GM18951 (cell line): ENCODE results near the gene CIAPIN1.

Experiments used
- POLR2A ChIP-seq: IDR thresholded peaks from 4 replicates; pipeline ENCODE4 v1.6.1; 2011; ENCODE audit warnings: mild to moderate bottlenecking; ENCODE audit not compliant: insufficient read length, insufficient read depth; ENCODE audit errors: extremely low read depth
- in situ Hi-C: fragments of 300-500 bp; cut with MboI; formaldehyde crosslinking; loops from one replicate; pipeline ENCODE4 v1.12.0; 2022; ENCODE audit warnings: low sequenced_read_pairs, mixed read lengths, inconsistent platforms; ENCODE audit not compliant: unreplicated experiment

The CIAPIN1 gene

DNA sequence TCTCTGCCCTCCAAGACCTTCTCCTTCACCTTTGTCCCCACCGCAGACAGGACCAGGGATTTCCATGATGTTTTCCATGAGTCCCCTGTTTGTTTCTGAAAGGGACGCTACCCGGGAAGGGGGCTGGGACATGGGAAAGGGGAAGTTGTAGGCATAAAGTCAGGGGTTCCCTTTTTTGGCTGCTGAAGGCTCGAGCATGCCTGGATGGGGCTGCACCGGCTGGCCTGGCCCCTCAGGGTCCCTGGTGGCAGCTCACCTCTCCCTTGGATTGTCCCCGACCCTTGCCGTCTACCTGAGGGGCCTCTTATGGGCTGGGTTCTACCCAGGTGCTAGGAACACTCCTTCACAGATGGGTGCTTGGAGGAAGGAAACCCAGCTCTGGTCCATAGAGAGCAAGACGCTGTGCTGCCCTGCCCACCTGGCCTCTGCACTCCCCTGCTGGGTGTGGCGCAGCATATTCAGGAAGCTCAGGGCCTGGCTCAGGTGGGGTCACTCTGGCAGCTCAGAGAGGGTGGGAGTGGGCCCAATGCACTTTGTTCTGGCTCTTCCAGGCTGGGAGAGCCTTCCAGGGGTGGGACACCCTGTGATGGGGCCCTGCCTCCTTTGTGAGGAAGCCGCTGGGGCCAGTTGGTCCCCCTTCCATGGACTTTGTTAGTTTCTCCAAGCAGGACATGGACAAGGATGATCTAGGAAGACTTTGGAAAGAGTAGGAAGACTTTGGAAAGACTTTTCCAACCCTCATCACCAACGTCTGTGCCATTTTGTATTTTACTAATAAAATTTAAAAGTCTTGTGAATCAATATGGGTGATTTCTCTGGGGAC is 62.7 kb downstream of the CIAPIN1 start:
- in situ Hi-C loops, result no loop called here
- no peak for TF ChIP-seq POLR2A

DNA sequence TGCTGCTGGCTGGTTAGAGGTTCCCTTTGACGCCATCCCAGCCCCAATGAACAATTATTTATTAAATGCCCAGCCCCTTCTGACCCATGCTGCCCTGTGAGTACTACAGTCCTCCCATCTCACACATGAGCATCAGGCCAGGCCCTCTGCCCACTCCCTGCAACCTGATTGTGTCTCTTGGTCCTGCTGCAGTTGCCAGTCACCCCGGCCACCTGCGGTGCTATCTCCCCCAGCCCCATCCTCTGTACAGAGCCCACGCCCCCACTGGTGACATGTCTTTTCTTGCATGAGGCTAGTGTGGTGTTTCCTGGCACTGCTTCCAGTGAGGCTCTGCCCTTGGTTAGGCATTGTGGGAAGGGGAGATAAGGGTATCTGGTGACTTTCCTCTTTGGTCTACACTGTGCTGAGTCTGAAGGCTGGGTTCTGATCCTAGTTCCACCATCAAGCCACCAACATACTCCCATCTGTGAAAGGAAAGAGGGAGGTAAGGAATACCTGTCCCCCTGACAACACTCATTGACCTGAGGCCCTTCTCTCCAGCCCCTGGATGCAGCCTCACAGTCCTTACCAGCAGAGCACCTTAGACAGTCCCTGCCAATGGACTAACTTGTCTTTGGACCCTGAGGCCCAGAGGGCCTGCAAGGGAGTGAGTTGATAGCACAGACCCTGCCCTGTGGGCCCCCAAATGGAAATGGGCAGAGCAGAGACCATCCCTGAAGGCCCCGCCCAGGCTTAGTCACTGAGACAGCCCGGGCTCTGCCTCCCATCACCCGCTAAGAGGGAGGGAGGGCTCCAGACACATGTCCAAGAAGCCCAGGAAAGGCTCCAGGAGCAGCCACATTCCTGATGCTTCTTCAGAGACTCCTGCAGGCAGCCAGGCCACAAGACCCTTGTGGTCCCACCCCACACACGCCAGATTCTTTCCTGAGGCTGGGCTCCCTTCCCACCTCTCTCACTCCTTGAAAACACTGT is 63.6 kb downstream of the CIAPIN1 start:
- in situ Hi-C loops, result no loop called here
- TF ChIP-seq POLR2A, result no peak

DNA sequence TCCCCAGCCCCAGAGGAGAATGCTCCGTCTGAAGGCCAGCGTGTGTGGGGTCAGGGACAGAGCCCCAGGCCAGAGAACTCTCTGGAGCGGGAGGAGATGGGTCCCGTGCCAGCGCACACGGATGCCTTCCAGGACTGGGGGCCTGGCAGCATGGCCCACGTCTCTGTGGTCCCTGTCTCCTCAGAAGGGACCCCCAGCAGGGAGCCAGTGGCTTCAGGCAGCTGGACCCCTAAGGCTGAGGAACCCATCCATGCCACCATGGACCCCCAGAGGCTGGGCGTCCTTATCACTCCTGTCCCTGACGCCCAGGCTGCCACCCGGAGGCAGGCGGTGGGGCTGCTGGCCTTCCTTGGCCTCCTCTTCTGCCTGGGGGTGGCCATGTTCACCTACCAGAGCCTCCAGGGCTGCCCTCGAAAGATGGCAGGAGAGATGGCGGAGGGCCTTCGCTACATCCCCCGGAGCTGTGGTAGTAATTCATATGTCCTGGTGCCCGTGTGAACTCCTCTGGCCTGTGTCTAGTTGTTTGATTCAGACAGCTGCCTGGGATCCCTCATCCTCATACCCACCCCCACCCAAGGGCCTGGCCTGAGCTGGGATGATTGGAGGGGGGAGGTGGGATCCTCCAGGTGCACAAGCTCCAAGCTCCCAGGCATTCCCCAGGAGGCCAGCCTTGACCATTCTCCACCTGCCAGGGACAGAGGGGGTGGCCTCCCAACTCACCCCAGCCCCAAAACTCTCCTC is 64.5 kb downstream of the CIAPIN1 start:
- in situ Hi-C loops, result no loop called here
- no peak for TF ChIP-seq POLR2A

DNA sequence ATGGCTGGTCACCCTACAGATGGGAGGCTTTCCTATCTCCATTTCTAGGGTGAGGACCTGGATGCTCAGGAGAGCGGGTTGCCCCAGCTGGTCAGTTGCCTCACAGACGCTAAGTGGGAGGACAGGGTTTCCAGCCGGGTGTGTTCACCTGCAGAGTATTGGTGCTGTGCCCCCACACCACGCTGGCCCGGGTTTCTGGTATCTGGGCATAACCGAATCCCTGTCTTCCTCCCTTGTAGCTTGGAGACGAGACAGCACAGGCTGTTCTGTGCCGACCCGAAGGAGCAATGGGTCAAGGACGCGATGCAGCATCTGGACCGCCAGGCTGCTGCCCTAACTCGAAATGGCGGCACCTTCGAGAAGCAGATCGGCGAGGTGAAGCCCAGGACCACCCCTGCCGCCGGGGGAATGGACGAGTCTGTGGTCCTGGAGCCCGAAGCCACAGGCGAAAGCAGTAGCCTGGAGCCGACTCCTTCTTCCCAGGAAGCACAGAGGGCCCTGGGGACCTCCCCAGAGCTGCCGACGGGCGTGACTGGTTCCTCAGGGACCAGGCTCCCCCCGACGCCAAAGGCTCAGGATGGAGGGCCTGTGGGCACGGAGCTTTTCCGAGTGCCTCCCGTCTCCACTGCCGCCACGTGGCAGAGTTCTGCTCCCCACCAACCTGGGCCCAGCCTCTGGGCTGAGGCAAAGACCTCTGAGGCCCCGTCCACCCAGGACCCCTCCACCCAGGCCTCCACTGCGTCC is 65.2 kb downstream of the CIAPIN1 start:
- in situ Hi-C loops, result no loop called here
- no peak for TF ChIP-seq POLR2A

DNA sequence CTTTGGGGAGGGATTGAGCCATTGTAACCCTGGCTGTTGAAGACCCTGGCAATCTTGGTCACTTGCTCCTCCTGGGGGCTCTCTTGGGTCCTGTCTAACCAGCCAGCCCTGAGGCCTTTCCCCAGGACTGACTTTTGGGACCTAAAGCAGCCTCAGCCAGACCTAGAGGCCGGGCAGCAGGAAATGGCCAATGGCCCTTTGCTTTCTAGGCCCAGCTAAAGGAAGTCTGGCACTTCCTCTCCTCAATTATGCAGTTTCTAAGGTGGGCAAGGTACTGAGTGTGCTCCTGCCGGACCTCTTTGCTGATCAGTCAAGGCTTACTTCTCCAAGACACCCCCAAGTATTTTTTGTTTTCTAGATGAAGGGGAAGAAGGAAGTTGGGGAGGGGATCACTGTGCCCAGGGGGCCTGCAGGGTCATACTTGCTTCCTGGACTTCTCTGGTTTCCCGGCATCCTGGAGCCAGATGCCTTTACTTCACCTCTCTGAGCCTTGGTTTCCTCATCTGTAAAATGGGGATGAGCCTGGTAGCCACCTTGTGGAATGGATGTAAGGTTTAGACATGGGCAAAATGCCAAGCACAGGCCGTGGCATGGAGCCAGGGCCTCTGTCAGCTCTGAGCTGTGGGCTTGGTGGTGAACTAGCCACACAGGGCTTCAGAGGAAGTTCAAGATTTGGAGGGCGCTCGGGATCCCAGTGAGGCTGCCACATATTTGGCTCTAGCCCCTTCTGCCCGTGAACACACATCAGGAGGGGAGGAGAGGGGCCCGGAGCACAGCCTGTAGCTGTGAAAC is 66.3 kb downstream of the CIAPIN1 start:
- no peak for TF ChIP-seq POLR2A
- in situ Hi-C loops, result no loop called here

DNA sequence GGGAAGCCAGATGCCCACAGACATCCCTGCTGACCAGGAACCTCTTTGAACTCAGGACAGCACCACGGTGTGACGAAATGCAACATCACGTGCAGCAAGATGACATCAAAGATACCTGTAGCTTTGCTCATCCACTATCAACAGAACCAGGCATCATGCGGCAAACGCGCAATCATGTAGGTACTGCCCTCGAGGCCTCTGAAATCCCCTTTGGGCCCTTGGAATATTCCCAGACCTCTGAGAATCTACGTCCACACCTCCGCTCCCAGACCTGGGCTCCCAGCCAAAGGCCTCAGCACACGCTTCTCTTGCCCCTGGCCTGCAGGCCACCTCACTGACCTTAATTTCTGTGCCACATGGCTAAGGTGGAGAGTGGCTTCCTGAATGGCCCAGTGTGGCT is 67.6 kb downstream of the CIAPIN1 start:
- TF ChIP-seq POLR2A, result no peak
- in situ Hi-C loops, result no loop called here
